IPS-NIHi11 (cell line): ENCODE results near the gene ATP8B2.
"Not testable (repeated sequence)": the region's sequence is repeated elsewhere in the genome, so short reads cannot be mapped to it uniquely, and the experiment has no call there.

Experiments used
- DNase-seq: peaks from one replicate; pipeline ENCODE4 v3.0.0; 2012; ENCODE audit warnings: mixed read lengths, low spot score

The ATP8B2 gene

GRCh38 chr1:154347961-154348360, 22.6 kb downstream of the ATP8B2 start:
- DNase-seq: no peak

GRCh38 chr1:154348429-154349076, 23.2 kb downstream of the ATP8B2 start:
- no peak for DNase-seq

GRCh38 chr1:154349121-154349520, 23.8 kb downstream of the ATP8B2 start:
- no peak for DNase-seq

- DNase-seq: no peak
These were observed 25.1 kb downstream of the ATP8B2 start for GRCh38 chr1:154350383-154350782.

GRCh38 chr1:154351363-154352068, 26.2 kb downstream of the ATP8B2 start:
- no peak for DNase-seq

GRCh38 chr1:154352245-154352580, 26.9 kb downstream of the ATP8B2 start:
- DNase-seq: no peak

GRCh38 chr1:154352581-154353459, 27.5 kb downstream of the ATP8B2 start:
- peak; percentile 52 for DNase-seq

GRCh38 chr1:154353460-154353904, 28.2 kb downstream of the ATP8B2 start:
- no peak for DNase-seq

GRCh38 chr1:154353966-154354365, 28.6 kb downstream of the ATP8B2 start:
- DNase-seq: no peak

GRCh38 chr1:154358519-154358918, 33.2 kb downstream of the ATP8B2 start:
- DNase-seq: no peak

GRCh38 chr1:154360288-154360687, 35.0 kb downstream of the ATP8B2 start:
- DNase-seq: no peak

GRCh38 chr1:154360881-154361280, 35.6 kb downstream of the ATP8B2 start:
- DNase-seq: not testable (repeated sequence)

- no peak for DNase-seq
These were observed 36.0 kb downstream of the ATP8B2 start for GRCh38 chr1:154361357-154361756.

- no peak for DNase-seq
These were observed 46.1 kb downstream of the ATP8B2 start for GRCh38 chr1:154371436-154371835.

- not testable (repeated sequence) for DNase-seq
These were observed 48.5 kb downstream of the ATP8B2 start for GRCh38 chr1:154373777-154374357.

GRCh38 chr1:154379301-154379700, 54.0 kb downstream of the ATP8B2 start:
- DNase-seq: no peak

- no peak for DNase-seq
These were observed 59.5 kb downstream of the ATP8B2 start for GRCh38 chr1:154384650-154385489.

GRCh38 chr1:154386643-154387352, 61.5 kb downstream of the ATP8B2 start:
- DNase-seq: no peak

- DNase-seq: no peak
These were observed 65.9 kb downstream of the ATP8B2 start for GRCh38 chr1:154391086-154391770.

- DNase-seq: no peak
These were observed 72.8 kb downstream of the ATP8B2 start for GRCh38 chr1:154398141-154398540.
